ENCODE measurements around the gene CACNG4. TPM values are rescaled to one million over a fixed set of nuclear protein-coding genes. Genes with fewer than 3 reads are reported as not detected.
A peak's percentile ranks its signal among the peaks of the same experiment; 100 is the strongest.

The CACNG4 gene
- total RNA-seq, 1 experiment from 2014 or later, result 6.3 TPM

DNA sequence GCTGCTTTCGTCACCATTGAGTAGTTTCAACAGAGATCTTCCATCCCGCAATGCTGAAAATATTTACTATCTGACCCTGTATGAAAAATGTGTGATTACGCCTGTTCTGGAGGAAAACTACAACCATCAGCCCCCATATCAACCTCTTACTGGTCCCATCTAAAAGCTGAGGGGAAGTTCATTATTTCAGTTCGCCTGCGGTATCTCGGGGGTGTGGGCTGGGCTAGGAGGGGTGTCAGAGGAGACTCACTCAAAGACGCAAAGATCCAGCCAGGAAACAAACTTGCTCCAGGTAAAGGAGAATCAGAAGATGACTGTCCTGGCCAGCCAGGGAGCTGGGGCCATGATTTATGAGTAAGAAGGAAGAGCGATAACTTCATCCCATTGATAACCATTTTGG is 93.5 kb downstream of the CACNG4 start:
- Histone ChIP-seq H3K4me2 (ENCODE audit: insufficient read depth, insufficient read length, low read length) (no peak overlapping the region), H3K27ac (ENCODE audit: insufficient read length, low read depth, low read length) (no peak overlapping the region), H3K23me2 (ENCODE audit: insufficient read length, low read depth, low read length, poor library complexity, severe bottlenecking) (no peaks in the 10 kb centered on the region), H3K9me3 (ENCODE audit: control insufficient read depth, low read depth, low read length) (no peaks in the 10 kb centered on the region), H4K5ac (ENCODE audit: insufficient read length, low read depth, low read length) (no peak overlapping the region), H3K27me3 (ENCODE audit: insufficient read depth, low read length) (no peaks in the 10 kb centered on the region), H3K4ac (ENCODE audit: low read depth, low read length) (no peak overlapping the region), H2BK15ac (ENCODE audit: low read depth, low read length) (no peak overlapping the region), H3K79me2 (ENCODE audit: insufficient read depth, low read length) (no peaks in the 10 kb centered on the region), H3K14ac (ENCODE audit: insufficient read depth, low read length) (no peak overlapping the region), H3K56ac (ENCODE audit: insufficient read length, low read depth, low read length) (no peak overlapping the region), H3K9ac (ENCODE audit: extremely low read depth, insufficient read length, low read length) (no peak overlapping the region), H3K23ac (ENCODE audit: insufficient read length, low read depth, low read length) (no peak overlapping the region), H3K4me1 (ENCODE audit: insufficient read depth, low read length) (no peaks in the 10 kb centered on the region), H2BK12ac (ENCODE audit: insufficient read length, low read depth, low read length) (no peak overlapping the region), H3K18ac (ENCODE audit: insufficient read length, low read depth, low read length) (no peak overlapping the region), H2AK5ac (ENCODE audit: insufficient read length, low read length) (no peak overlapping the region), H3K79me1 (ENCODE audit: insufficient read depth, low read depth, low read length, poor library complexity, severe bottlenecking) (no peaks in the 10 kb centered on the region), H3T11ph (ENCODE audit: low read length) (no peak overlapping the region), H2BK5ac (ENCODE audit: insufficient read length, low read length) (no peak overlapping the region), H4K20me1 (ENCODE audit: control insufficient read depth, insufficient read depth, insufficient read length) (no peaks in the 10 kb centered on the region), H4K8ac (replicated peaks; ENCODE audit: insufficient read length, low read depth, low read length) (no peak overlapping the region), H2AFZ (ENCODE audit: low read length) (no peak overlapping the region), H2BK20ac (ENCODE audit: low read depth, low read length, poor library complexity, severe bottlenecking) (no peak overlapping the region), H2BK120ac (ENCODE audit: low read depth, low read length, poor library complexity, severe bottlenecking) (no peak overlapping the region), H4K91ac (ENCODE audit: insufficient read length, low read depth, low read length) (no peak overlapping the region)
- peak; percentile 12 for DNase-seq
- peaks cover 0 to 2% of the 10 kb centered on the region in 2 experiments; a peak in 2 of 5 replicates for H3K9me3 Mint-ChIP-seq
- no CpG with 5 or more reads among the region's 8 CpGs for WGBS (ENCODE audit: extremely low coverage, insufficient read length, low lambda C conversion rate)
- no peaks in the 10 kb centered on the region for H3K4me1 Mint-ChIP-seq
- H3K36me3 Mint-ChIP-seq (ENCODE audit: insufficient read depth in 1 of 3, low read depth in 3 of 3), result no peaks in the 10 kb centered on the region
- TF ChIP-seq, protein P1, sequence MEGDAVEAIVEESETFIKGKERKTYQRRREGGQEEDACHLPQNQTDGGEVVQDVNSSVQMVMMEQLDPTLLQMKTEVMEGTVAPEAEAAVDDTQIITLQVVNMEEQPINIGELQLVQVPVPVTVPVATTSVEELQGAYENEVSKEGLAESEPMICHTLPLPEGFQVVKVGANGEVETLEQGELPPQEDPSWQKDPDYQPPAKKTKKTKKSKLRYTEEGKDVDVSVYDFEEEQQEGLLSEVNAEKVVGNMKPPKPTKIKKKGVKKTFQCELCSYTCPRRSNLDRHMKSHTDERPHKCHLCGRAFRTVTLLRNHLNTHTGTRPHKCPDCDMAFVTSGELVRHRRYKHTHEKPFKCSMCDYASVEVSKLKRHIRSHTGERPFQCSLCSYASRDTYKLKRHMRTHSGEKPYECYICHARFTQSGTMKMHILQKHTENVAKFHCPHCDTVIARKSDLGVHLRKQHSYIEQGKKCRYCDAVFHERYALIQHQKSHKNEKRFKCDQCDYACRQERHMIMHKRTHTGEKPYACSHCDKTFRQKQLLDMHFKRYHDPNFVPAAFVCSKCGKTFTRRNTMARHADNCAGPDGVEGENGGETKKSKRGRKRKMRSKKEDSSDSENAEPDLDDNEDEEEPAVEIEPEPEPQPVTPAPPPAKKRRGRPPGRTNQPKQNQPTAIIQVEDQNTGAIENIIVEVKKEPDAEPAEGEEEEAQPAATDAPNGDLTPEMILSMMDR (conservative IDR thresholded peaks at IDR 0.05), result no peak
- H3K4me3 Mint-ChIP-seq, result no peak overlapping the region
- peaks cover 1% of the 10 kb centered on the region; the same call in 1 of the 2 replicates for H3K27me3 Mint-ChIP-seq (ENCODE audit: low read depth)
- H3K27ac Mint-ChIP-seq, result no peak overlapping the region

Measured in H9 (cell line).